Measurements from ENCODE around the gene ANKUB1.
A peak's percentile ranks its signal among the peaks of the same experiment; 100 is the strongest.

The ANKUB1 gene

DNA sequence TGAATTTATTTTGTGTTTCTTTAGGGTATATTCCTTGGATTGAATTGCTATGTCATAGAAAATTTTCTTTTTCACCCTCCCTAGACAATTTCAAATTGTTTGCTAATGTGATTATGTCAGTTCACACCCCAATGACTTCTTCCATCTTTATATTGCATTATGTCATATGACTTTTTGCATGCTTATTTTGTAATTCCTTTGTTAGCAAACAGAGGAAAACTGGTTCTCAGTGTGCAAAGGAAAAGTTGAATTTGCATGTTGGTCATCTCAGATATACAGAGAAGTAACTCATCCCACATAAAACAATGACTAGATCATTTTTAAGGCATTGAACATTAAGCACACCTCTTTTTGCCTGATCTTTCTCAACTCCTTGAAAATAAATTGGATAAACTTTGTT is 17.3 kb upstream of the ANKUB1 start:
- DNase-seq (ENCODE audit: low spot score): no peak

DNA sequence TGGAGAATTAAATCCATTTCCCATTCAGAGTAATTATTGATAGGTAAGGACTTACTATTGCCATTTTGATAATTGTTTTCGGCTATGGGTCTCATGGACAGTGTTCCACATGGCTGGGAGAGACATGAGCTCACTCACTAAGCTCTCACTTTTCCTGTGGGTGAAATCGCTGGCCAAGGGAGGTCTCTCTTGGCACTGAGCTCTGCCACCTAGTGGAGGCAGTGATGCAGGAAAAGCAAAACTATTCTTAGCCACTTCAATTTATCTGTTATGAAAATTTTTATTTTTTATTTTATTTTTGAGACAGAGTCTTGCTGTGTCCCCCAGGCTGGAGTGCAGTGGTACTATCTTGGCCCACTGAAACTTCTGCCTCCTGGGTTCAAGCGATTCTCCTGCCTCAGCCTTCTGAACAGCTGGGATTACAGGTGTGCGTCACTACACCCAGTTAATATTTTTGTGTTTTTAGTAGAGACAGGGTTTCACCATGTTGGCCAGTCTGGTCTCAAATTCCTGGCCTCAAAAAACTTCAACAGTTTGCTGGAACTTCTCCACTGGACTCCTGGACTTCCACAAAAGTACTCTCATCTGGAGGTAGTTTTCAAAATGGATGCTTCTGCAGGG is 16.0 kb upstream of the ANKUB1 start:
- DNase-seq (ENCODE audit: low spot score): peak; percentile 85

DNA sequence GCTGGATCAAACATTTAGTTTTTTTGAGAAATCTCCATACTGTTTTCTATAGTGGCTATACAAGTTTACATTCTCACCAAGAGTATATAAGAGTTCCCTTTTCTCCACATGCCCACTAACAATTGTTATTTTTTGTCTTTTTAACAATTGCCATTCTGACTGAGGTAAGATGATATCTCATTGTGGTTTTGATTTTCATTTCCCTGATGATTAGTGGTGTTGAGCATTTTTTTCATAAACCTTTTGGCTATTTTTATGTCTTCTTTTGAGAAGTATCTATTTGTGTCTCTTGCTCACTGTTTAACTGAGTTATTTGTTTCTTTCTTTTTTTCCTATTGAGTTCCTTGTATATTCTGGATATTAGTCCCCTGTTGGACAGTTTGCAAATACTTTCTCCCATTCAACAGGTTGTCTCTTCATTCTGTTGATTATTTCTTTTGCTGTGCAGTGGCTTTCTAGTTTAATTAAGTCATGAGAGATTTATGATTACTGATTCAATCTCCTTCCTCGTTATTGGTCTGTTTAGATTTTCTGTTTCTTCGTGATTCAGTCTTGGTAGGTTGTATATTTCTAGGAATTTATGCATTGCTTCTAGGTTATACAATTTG is 13.9 kb upstream of the ANKUB1 start:
- no peak for DNase-seq (ENCODE audit: low spot score)

DNA sequence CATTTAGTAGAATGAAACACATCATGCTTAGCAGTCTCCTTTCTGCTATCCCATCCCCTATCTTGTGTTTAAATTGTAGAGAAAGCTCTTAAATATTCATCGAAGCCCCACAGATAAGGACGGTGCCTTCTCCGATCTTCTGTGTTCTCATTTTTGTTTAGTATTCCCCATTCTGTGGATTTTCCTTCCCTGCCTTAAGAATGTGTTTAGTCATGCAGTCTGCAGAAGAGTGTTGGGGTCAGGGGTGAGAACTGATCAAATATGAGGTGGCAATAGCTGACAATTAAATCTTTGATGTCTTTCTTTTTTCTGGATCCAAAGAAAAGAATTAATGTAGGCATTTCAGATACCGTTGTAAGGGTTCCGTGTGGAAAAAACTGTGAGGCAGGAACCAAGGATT is 9.3 kb upstream of the ANKUB1 start:
- no peak for DNase-seq (ENCODE audit: low spot score)

DNA sequence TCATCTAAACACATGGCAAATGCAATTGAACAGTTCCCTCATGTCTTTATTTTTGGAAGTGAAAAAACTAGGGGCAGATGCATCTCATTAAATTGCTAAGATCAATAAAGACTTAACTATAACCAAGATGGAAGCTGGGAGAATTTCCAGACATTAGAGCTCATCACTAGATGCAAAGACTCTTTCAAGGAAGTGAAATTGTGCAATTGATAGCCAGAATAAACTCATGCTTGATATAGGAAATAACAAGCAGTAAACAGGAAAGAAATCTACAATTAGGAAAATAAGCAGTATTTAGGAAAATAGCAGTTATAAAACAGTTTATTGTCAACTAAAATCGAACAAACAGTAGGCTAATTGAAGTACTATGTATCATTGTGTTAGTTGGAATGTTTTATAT is 8.8 kb upstream of the ANKUB1 start:
- DNase-seq (ENCODE audit: low spot score): no peak

DNA sequence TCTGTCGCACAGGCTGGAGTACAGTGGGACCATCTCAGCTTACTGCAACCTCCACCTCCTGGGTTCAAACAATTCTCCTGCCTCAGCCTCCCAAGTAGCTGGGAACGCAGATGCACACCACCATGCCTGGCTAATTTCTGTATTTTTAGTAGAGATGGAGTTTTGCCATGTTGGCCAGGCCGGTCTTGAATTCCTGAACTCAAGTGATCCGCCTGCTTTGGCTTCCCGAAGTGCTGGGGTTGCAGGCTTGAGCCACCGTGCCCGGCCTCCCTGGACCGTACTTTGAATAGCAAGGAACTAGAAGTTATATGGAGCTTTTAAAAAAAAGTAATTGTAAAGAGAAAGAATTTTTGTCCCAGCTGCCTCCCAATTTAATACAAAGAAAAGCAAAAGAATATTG is 8.3 kb upstream of the ANKUB1 start:
- DNase-seq (ENCODE audit: low spot score): no peak

DNA sequence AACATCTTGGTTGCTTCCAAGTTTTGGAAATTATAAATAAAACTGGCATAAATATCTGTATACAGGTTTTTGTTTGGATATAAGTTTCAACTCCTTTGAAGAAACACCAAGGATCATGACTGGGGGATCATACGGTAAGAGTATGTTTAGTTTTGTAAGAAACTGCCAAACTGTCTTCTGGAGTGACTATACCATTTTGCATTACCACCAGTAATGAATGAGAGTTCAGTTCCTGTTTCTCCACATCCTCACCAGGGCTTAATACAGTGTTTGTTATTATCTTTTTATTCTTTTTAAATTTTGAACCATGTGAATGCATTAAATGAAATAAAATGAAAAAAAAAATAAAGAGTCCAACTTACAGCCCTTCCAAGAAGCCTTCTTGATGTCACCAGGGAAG is 3.7 kb upstream of the ANKUB1 start:
- no peak for DNase-seq (ENCODE audit: low spot score)

DNA sequence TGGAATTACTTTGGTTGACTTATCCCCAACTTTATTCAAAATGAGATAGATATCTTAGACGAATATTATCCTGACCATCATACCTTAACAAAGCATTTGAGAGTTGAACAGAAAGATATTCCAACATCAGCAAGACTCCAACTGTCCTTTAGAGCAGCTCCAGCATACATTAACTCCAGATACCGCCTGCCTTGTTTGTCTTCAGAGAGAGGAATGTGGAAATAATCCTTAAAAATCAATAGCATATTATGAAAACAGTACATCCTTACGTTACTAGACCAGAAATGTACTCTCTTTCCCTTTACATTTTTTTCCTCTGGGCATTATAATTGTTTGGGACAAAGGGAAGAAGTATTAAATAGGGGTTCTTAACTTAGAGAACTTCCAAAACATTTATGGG is 1.7 kb downstream of the ANKUB1 start:
- no peak for DNase-seq (ENCODE audit: low spot score)

DNA sequence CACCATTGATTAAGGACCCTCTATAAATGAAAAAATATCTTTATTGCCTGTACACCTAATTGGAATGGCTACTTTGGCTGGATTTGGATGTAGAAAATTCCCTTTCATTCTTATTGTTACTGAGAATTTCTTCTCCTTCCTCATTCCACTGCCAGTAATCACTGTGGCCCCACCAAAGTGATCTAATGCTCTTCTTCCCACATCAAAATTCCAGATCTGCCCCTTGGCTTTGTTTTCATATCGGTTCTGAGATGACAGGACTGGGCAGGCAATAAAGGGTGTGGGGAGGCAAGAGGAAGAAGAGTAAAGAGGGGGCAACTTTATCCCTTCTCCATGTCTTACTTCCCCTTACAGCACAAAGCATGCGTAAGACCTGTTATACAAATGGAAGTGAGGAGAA is 2.1 kb downstream of the ANKUB1 start:
- DNase-seq (ENCODE audit: low spot score): peak; percentile 57

DNA sequence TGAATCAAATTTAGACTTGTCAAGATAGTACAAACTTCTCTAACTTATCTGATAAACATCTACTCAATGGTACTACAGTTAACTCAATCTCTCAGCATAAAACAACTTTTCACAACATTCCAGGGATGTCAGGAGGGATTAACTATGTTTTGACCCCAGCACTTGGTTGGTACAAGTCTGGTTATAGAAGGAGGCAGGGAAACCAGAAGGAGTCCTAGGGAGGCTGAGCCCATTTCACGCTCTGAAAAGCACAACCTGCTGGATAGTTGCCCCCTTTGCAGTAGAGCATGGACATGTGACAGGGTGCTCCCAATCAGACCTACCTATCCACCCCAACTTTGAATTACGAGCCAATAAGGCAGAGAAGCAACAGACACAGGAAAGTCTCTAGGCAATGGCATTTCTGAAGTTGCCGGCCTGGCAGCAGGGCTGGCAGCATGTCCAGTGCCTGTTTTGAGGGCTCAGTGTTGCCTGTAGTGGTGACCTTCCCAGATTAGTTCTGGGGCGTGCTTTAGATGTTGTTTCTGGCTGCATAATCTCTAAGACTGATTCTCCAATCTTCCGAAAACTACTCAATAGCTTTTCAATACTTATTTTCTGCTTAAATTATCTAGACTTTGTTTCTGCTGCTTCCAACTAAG is 8.2 kb downstream of the ANKUB1 start:
- peak; percentile 34 for DNase-seq (ENCODE audit: low spot score)

DNA sequence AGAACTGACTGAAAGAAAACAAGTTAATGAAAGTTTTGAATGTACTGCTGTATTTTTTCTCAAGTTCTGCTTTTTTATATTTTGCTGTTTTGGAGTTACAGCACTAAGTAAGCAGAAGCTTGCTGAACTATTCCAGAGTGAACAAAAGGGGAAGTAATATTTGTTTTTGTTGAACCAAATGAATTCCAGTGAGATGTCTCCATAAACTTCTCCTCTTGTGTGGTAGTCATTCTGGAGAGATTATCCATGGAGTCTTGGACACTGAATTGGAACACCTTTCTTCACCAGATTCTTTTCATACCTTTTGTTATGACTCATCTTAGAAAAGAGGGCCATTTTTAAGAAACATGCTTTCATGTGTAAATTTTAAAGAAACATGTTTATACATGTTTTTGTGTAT is 8.8 kb downstream of the ANKUB1 start:
- DNase-seq (ENCODE audit: low spot score): peak; percentile 71

DNA sequence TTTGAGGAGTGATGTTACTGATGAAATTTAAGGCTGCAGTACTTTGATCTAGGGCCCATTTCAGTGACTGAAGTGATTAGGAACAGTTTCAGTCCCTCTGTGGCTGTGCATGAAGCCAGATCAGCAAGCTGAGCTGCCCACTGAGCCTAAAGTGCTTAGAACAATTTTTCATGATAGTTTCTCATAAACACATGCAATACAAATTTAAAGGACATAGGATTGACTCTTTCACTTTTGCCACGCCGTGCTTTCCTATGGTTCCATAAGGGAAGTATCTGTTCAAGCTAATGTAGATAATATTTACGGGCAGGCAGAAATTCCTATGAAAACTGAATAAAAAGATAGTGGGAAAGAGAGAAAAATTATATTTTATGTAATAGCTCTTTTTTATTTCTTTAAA is 10.6 kb downstream of the ANKUB1 start:
- no peak for DNase-seq (ENCODE audit: low spot score)

DNA sequence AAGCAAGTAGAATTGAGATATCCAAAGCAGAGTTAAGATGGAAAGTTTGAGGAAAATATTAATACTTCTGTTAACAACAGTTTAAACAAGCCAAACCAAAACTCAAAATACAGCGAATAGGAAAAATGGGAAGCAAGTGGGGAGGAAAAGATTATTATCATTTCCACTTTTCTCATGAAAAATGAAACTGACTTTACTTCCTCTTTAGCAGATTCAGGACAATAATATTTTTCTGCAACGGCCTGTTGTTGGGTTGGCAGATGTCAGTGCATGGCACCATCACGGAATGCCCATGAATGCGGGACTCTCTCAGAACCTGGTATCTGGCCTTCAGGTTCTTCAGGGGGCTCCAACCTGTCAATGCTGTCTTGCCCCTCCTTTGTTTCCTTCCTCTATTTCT is 11.1 kb downstream of the ANKUB1 start:
- DNase-seq (ENCODE audit: low spot score): no peak

DNA sequence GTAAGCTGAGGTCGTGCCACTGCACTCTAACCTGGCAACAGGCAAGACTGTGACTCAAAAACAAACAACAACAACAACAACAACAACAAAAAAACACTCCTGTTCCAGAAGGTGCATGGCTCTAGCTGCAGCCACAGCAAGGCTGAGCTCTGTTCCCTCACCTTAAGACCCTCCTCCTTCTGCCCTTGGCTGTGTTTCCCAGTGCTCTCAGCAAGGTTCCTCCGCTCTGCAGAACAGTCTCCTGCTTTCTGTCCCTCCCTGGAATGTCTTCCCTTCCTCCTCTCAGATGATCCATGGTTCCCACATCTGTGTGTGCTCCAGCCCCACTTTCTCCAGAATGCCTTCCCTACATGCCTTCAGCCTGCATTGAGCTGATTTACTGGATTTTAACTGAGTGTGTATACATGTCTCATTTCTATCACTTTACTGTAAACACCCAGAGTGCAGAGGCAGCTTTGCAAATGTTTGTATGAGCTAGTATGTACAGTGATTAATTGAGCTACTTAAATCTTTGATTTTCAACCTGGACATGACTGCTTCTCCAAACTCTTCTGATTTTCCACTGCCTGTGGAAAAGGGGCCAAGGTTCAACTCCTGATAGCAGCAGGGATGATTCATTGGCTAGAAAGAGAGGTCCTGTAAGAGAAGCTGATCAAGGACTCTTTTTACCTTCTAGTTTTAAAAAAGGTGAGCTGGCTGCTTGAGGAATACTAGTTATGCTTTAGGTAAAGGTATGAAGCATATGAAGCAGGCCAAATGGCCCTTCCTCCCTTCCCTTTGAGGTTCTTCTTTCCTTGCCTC is 14.7 kb downstream of the ANKUB1 start:
- no peak for DNase-seq (ENCODE audit: low spot score)

DNA sequence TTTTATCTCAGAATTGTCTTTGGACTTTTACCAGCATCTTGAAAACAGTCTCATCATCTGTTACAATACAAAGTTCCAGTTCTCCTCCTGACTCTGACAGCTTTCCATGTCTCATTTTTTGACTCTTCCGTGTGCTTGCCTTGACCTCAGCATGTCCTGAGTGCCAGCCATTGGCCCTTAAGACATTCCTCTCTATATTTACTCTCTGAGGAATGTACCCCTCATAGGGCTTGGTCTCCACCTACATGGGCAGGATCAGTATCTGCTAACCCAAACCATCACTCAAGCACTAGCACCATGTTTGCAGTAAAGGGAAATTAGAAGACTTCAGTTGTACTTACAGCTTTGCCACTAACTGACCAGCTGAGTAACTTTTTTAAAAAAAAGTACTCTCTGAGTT is 16.2 kb downstream of the ANKUB1 start:
- DNase-seq (ENCODE audit: low spot score): no peak

DNA sequence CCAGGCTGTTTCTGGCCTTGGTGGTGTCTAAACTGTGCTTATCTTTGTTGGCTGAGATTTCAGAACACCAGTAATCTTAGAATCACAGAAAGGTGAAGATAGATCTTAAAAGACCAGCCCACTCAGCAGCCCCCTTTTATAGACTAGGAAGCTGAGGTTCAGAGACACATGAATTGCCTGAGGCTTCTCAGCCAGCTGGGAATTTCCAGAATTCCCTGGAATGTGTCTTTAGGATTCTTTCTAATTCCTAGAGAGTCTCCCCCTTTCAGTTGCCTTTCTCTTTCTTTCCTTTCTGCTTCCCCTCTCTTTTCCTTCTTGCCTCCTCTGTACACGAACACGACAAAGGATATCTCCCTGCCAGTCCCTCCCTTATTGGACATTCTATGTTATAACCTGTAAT is 19.5 kb downstream of the ANKUB1 start:
- no peak for DNase-seq (ENCODE audit: low spot score)

DNA sequence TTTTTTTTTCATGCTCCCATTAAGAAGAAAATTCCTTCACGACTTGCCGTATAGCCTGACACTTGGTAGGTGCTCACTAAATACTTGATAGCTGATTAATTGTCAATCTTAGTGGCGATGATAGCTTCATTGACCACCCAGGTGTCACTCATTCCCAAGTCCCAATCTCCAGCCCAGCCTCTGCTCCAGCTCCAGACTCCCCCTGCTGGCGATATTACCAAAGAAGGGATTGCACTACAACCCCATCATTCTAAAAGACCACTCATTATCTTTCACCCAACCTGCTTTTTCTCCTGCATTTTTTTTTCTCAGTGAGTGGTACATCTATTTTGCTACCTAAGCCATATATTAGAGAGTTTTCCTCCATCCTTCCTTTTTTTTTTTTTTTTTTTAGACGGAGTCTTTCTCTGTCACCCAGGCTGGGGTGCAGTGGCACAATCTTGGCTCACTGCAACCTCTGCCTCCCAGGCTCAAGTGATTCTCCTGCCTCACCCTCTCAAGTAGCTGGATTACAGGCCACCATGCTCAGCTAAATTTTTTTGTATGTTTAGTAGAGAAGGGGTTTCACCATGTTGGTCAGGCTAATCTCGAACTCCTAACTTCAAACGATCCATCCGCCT is 20.6 kb downstream of the ANKUB1 start:
- DNase-seq (ENCODE audit: low spot score): peak; percentile 63

DNA sequence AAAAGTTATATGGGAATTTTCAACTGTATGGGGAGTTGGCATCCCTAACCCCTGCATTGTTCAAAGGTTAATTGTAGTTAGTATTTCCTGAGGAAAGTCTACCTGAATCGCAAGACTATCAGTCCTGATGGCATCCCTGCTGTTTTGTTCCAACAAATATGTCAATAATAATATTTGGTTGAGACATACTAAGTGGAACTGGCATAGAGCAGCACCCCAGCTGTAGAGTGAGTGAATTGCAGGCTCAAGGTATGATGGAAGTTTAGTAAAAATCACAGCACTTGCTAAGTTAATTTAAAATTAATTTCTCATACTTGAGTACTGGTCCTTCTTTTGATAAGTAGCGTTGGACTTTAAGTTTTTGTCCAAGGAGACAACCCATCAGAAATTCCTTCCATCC is 22.1 kb downstream of the ANKUB1 start:
- no peak for DNase-seq (ENCODE audit: low spot score)

DNA sequence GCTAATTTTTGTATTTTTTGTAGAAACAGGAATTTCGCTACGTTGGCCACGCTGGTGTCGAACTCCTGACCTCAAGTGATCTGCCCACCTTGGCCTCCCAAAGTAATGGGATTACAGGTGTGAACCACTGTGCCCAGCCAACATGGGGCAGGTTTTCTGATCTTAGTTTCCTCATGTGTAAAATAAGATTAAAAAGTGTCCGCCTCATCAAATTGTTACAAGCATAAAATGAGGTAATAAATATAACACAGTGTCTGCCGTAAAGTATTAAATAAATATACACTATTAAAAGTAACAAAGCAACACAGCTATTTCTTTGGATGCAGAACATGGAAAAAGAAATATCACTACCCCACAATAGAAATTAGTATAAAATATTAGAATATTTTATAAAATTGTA is 23.6 kb downstream of the ANKUB1 start:
- DNase-seq (ENCODE audit: low spot score): no peak

DNA sequence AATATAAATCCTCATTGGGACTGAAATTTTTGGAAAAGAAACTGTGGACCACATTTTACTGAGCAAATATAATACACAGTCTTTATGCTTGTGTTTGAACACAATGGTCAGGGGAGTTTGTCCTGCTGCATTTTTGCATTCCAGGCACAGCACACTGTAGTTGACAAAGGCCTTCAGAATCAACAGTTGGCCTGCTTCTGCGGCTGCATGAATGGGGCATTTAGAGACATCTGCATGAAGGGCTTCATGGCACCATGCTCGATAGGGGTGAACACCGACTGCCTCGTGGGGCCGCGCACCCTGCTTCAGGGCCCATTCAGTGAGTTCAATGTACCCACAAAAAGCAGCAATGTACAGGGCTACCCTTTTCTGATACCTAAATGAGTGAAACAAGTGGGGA is 24.6 kb downstream of the ANKUB1 start:
- no peak for DNase-seq (ENCODE audit: low spot score)

DNA sequence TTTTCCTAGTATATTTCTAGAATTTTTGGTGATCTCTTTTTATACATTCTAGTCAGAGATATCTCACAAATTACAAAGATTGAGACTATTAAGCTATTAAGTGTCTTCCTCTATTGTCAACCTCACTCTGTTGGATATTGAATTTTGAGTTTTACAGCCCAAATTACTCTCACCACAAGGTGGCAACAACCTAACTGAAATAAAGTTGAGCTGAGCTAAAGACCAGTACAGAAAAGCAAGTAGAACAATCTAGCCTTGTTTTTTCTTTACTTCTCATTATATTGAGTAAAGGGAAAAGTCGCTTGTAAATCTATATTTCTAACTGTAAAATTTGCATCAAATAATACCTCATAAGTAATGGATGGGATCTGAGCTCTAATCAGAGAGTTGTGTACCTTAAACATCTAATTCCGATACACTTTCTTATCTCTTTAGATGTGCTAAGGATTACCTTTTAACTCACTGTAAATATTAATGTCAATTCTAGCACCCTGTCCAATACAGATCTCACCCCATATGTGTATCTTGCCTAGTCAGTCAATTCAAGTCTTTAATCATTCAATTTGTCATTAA is 26.5 kb downstream of the ANKUB1 start:
- DNase-seq (ENCODE audit: low spot score): peak; percentile 36

DNA sequence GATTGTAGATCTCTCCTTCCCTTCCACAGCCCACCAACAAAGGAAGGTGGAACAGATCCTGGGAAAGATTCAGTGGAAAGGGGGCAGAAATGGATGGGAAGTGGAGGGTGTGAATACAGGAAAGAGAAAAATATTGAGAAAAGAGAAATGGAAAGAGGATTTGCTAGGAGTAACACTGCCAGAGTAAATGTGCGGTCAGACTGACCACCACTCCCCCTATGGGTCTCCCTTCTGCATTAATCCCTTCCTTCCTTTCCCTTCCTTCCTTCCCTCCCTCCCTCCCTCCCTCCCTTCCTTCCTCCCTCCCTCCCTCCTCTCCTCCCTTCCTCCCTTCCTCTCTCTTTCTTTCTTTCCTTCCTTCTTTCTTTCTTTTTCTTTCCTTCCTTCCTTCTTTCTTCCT is 28.1 kb downstream of the ANKUB1 start:
- no peak for DNase-seq (ENCODE audit: low spot score)
